Measurements from ENCODE around the gene FLT3LG. TPM values are rescaled to one million over a fixed set of nuclear protein-coding genes. Genes with fewer than 3 reads are reported as not detected.
"Not testable (repeated sequence)": the region's sequence is repeated elsewhere in the genome, so short reads cannot be mapped to it uniquely, and the experiment has no call there.

The FLT3LG gene
- total and polyA plus RNA-seq, 5 donors: 4.4 to 6.8 (median 5.3) TPM

- peak in 1 of 3 donors; percentile 20 for DNase-seq
Measured at GRCh38 chr19:49450405-49450804, 23.6 kb upstream of the FLT3LG start.

DNA sequence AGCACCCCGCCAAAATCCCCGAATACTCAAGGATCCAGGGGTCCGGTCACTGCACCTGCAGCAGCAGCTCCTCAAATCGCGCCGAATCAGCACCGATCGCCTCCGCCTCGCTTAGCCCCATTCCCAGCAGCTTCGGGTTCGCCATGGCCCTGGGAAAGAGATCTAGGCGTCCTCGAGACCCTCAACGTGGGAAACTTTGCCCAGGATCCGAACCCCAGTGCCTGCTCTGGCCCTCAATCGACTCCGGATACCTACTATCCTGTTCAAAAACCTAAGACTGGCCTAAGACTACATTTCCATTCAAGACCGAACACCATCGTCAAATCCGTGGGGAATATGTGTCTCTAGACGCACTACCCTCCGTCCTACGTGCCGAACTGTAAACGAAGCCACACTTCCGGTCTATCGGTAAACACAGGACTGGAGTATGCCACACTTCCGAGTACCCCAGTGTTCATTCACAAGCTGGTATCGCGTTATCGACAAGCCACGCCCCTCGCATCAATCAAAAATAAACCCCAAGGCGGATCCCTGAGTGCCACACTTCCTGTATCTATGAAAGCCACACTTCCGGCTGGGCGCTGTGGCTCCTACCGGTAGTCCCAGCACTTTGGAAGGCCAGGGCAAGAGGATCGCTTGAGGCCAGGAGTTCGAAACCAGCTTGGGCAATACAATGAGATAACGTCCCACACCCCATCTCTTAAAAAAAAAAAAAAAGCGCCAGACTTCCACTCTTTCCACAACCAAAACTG is 22.4 kb upstream of the FLT3LG start, which contains the start of gene PIH1D1:
Gene PIH1D1, minus strand, starts transcription at position 385 of the 752 bp plus-strand sequence. Its CDS starts 240 bp downstream, at position 145.
- H3K4me1 ChIP-seq (ENCODE audit: control insufficient read depth, insufficient read depth, low read length): no peaks in the 10 kb centered on the region
- H3K27ac ChIP-seq (ENCODE audit: low read length): peak within 1 kb of the TSS; percentile 98
- ATAC-seq (peak; percentile 84 to 86), DNase-seq (peak; percentile 96 to 99 (median 97))
- H3K9me3 ChIP-seq (ENCODE audit: control insufficient read depth, low read length): no peaks in the 10 kb centered on the region
- intact Hi-C loops (cut with DNase I): no loop called here
- H3K27me3 ChIP-seq (ENCODE audit: control insufficient read depth, insufficient read depth): no peaks in the 10 kb centered on the region
- 1% methylated on average over 42 of the region's 42 CpGs for WGBS
- peak within 1 kb of the TSS; percentile 78 for H3K4me3 ChIP-seq (ENCODE audit: low read length)

More at GRCh38 chr19:49450405-49450804, 23.6 kb upstream of the FLT3LG start:
- Histone ChIP-seq H3K27ac (ENCODE audit: low read length) (no peak overlapping the region), H3K4me1 (ENCODE audit: control insufficient read depth, insufficient read depth, low read length) (no peaks in the 10 kb centered on the region), H3K9me3 (ENCODE audit: control insufficient read depth, low read length) (no peaks in the 10 kb centered on the region), H3K4me3 (ENCODE audit: low read length) (no peak overlapping the region), H3K27me3 (ENCODE audit: control insufficient read depth, insufficient read depth) (no peaks in the 10 kb centered on the region)
- ATAC-seq: no peak
- WGBS: 85% methylated on average over 7 of the region's 7 CpGs
- intact Hi-C loops (cut with DNase I): no loop called here

DNA sequence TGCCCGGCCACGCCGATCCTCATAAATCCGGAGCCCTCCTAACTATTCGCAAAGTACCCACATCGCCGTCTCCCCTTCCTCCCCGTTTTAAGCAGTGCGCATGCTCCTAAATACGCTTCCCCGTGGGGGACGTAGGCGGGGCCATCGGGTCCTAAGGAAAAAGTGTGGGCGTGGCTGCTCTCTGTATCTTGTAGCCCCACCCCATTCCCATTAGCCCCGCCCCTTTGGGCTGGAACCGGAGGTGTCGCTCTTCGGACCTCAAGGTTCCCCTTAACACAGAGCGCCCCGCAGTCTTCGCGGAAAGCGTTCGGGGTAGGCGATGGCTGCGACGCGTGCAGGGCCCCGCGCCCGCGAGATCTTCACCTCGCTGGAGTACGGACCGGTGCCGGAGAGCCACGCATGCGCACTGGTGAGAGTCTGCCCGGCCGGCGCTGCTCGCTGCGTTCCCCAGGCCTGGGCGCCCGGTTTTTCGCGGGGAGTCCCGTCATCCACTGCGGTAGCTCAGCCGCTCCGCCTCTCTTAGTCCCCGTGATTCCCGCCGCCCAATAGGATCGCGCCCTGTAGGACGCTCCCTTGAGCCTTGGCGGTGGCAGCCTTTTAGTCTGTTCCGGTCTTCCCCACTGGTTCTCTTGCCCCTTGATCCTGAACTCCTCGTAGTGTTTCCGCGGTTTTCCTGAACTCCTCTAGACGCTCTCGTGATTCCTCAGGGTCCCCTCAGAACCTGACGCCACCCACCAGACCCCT is 20.8 kb upstream of the FLT3LG start, which contains the start of gene ALDH16A1:
Gene ALDH16A1, plus strand, starts transcription at position 213 of the 744 bp plus-strand sequence. Its CDS starts 107 bp downstream, at position 320.
- Histone ChIP-seq H3K4me1 (ENCODE audit: control insufficient read depth, insufficient read depth, low read length) (no peaks in the 10 kb centered on the region), H3K27me3 (ENCODE audit: control insufficient read depth, insufficient read depth) (no peaks in the 10 kb centered on the region), H3K27ac (ENCODE audit: low read length) (peak within 1 kb of the TSS; percentile 98), H3K9me3 (ENCODE audit: control insufficient read depth, low read length) (no peaks in the 10 kb centered on the region), H3K4me3 (ENCODE audit: low read length) (peak within 1 kb of the TSS; percentile 78)
- WGBS: under 1% methylated on average over 66 of the region's 66 CpGs
- ATAC-seq (peak; percentile 93 to 95), DNase-seq (peak; percentile 98 to 99 (median 99))
- intact Hi-C loops (cut with DNase I): no loop called here

DNA sequence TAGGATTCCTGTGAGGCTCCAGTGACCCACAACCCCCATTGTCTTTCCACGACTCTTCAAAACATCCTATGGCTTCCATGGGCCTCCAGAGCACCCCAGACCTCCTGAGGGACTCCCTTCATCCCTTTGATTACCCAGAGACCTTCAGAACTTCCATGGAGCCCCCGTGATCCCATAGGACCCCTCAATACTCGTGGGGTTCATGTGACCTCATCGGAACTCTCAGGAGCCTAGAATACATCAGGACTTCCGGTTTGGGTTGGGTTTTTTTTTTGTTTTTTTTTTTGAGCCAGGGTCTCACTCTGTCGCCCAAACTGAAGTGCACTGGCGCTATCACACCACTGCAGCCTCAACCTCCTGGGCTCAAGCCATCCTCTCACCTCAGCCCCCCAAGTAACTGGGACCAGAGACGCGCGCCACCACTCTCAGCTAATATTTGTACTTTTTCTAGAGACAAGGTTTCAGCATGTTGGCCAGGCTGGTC is 20.2 kb upstream of the FLT3LG start:
- ATAC-seq (no peak), DNase-seq (peak in 1 of 3 donors; percentile 48)
- no peaks in the 10 kb centered on the region for H3K27me3 ChIP-seq (ENCODE audit: control insufficient read depth, insufficient read depth)
- peak overlapping the region; percentile 78 for H3K4me3 ChIP-seq (ENCODE audit: low read length)
- intact Hi-C loops (cut with DNase I): no loop called here
- peak overlapping the region; percentile 98 for H3K27ac ChIP-seq (ENCODE audit: low read length)
- H3K4me1 ChIP-seq (ENCODE audit: control insufficient read depth, insufficient read depth, low read length): no peaks in the 10 kb centered on the region
- no peaks in the 10 kb centered on the region for H3K9me3 ChIP-seq (ENCODE audit: control insufficient read depth, low read length)
- WGBS: 36% methylated on average over 10 of the region's 10 CpGs

DNA sequence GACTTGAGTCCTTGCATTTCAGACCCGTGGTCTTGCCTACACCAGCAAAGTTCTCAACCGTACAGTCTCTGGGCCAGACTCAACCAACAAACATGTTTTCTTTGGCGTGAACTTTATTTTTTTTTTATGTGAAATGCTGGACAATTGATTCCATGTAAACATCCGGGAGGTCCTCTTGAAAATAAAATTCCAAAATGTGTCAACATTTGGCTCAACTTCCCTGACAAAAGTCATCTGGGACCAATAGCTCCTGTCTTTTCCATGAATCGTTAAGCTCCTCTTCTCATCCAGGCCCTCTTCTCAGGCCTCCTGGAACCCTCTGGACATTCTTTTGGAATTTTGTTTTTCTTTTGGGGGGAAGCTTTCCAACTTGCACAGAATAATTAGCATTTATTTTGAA is 18.2 kb upstream of the FLT3LG start:
- DNase-seq (no peak), ATAC-seq (no peak)
- Histone ChIP-seq H3K4me3 (ENCODE audit: low read length) (no peak overlapping the region), H3K27me3 (ENCODE audit: control insufficient read depth, insufficient read depth) (no peaks in the 10 kb centered on the region), H3K9me3 (ENCODE audit: control insufficient read depth, low read length) (no peaks in the 10 kb centered on the region), H3K4me1 (ENCODE audit: control insufficient read depth, insufficient read depth, low read length) (no peaks in the 10 kb centered on the region), H3K27ac (ENCODE audit: low read length) (no peak overlapping the region)
- WGBS: 46% methylated on average over 5 of the region's 5 CpGs
- intact Hi-C loops (cut with DNase I): no loop called here

GRCh38 chr19:49456326-49456725 is 17.7 kb upstream of the FLT3LG start:
- intact Hi-C loops (cut with DNase I): no loop called here
- WGBS: 65% methylated on average over 5 of the region's 5 CpGs
- Histone ChIP-seq H3K9me3 (ENCODE audit: control insufficient read depth, low read length) (no peaks in the 10 kb centered on the region), H3K27me3 (ENCODE audit: control insufficient read depth, insufficient read depth) (no peaks in the 10 kb centered on the region), H3K4me1 (ENCODE audit: control insufficient read depth, insufficient read depth, low read length) (no peaks in the 10 kb centered on the region), H3K27ac (ENCODE audit: low read length) (peak overlapping the region; percentile 88), H3K4me3 (ENCODE audit: low read length) (no peak overlapping the region)
- DNase-seq (no peak), ATAC-seq (no peak)

GRCh38 chr19:49458567-49458903 is 15.5 kb upstream of the FLT3LG start:
- Histone ChIP-seq H3K27me3 (ENCODE audit: control insufficient read depth, insufficient read depth) (no peaks in the 10 kb centered on the region), H3K4me3 (ENCODE audit: low read length) (no peak overlapping the region), H3K9me3 (ENCODE audit: control insufficient read depth, low read length) (no peaks in the 10 kb centered on the region), H3K27ac (ENCODE audit: low read length) (peak overlapping the region; percentile 43), H3K4me1 (ENCODE audit: control insufficient read depth, insufficient read depth, low read length) (no peaks in the 10 kb centered on the region)
- intact Hi-C loops (cut with DNase I): no loop called here
- ATAC-seq: no peak
- WGBS: 93% methylated on average over 5 of the region's 5 CpGs
- no peak for DNase-seq

GRCh38 chr19:49459388-49459787 is 14.6 kb upstream of the FLT3LG start:
- H3K27me3 ChIP-seq (ENCODE audit: control insufficient read depth, insufficient read depth): no peaks in the 10 kb centered on the region
- ATAC-seq: no peak
- 95% methylated on average over 12 of the region's 12 CpGs for WGBS
- H3K9me3 ChIP-seq (ENCODE audit: control insufficient read depth, low read length): no peaks in the 10 kb centered on the region
- intact Hi-C loops (cut with DNase I): no loop called here
- H3K4me1 ChIP-seq (ENCODE audit: control insufficient read depth, insufficient read depth, low read length): no peaks in the 10 kb centered on the region
- DNase-seq: no peak
- no peak overlapping the region for H3K27ac ChIP-seq (ENCODE audit: low read length)
- H3K4me3 ChIP-seq (ENCODE audit: low read length): no peak overlapping the region

DNA sequence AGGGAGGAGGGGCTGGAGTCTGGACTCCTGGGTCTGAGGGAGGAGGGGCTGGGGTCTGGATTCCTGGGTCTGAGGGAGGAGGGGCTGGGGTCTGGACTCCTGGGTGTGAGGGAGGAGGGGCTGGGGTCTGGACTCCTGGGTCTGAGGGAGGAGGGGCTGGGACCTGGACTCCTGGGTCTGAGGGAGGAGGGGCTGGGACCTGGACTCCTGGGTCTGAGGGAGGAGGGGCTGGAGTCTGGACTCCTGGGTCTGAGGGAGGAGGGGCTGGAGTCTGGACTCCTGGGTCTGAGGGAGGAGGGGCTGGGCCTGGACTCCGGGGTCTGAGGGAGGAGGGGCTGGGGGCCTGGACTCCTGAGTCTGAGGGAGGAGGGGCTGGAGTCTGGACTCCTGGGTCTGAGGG is 12.9 kb upstream of the FLT3LG start:
- H3K4me1 ChIP-seq (ENCODE audit: control insufficient read depth, insufficient read depth, low read length); H3K4me3 ChIP-seq (ENCODE audit: low read length); intact Hi-C loops (cut with DNase I); H3K27me3 ChIP-seq (ENCODE audit: control insufficient read depth, insufficient read depth); DNase-seq; H3K27ac ChIP-seq (ENCODE audit: low read length); H3K9me3 ChIP-seq (ENCODE audit: control insufficient read depth, low read length); ATAC-seq: not testable (repeated sequence)
- 0% methylated on average over 1 of the region's 1 CpG for WGBS

DNA sequence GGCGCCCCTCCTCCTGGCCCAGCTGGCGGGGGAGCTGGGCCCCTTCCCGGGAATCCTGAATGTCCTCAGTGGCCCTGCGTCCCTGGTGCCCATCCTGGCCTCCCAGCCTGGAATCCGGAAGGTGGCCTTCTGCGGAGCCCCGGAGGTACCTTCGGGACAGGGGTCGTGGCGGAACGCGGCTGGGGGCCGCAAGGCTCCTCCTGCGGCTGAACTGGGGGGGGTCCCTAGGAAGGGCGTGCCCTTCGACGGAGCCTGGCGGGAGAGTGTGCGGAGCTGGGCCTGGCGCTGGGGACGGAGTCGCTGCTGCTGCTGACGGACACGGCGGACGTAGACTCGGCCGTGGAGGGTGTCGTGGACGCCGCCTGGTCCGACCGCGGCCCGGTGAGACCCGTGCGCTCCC is 12.4 kb upstream of the FLT3LG start:
- Histone ChIP-seq H3K27ac (ENCODE audit: low read length) (no peak overlapping the region), H3K4me1 (ENCODE audit: control insufficient read depth, insufficient read depth, low read length) (no peaks in the 10 kb centered on the region), H3K27me3 (ENCODE audit: control insufficient read depth, insufficient read depth) (no peaks in the 10 kb centered on the region), H3K9me3 (ENCODE audit: control insufficient read depth, low read length) (no peaks in the 10 kb centered on the region), H3K4me3 (ENCODE audit: low read length) (no peak overlapping the region)
- no peak for DNase-seq
- no peak for ATAC-seq
- intact Hi-C loops (cut with DNase I): no loop called here
- 98% methylated on average over 37 of the region's 37 CpGs for WGBS

DNA sequence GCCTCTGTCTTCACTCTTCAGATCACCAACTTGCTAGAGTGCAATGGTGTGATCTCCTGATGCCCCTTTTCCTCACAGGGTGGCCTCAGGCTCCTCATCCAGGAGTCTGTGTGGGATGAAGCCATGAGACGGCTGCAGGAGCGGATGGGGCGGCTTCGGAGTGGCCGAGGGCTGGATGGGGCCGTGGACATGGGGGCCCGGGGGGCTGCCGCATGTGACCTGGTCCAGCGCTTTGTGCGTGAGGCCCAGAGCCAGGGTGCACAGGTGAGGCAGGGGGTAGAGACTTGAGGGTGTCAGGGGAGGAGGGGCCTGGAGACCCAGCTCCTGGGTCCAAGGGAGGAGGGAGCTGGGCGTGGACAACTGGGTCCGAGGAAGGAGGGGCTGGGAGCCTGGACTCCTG is 11.5 kb upstream of the FLT3LG start:
- WGBS: 84% methylated on average over 12 of the region's 12 CpGs
- intact Hi-C loops (cut with DNase I): no loop called here

More for the DNA sequence above, 11.5 kb upstream of the FLT3LG start:
- H3K27me3 ChIP-seq (ENCODE audit: control insufficient read depth, insufficient read depth): no peaks in the 10 kb centered on the region
- DNase-seq: no peak
- H3K4me1 ChIP-seq (ENCODE audit: control insufficient read depth, insufficient read depth, low read length): no peaks in the 10 kb centered on the region
- no peaks in the 10 kb centered on the region for H3K9me3 ChIP-seq (ENCODE audit: control insufficient read depth, low read length)
- ATAC-seq: no peak
- H3K27ac ChIP-seq (ENCODE audit: low read length): no peak overlapping the region
- H3K4me3 ChIP-seq (ENCODE audit: low read length): no peak overlapping the region

Data from right cardiac atrium (tissue), 5 donors.